GM23338 (cell line): ENCODE data around the gene LRRTM2. TPM values are rescaled to one million over a fixed set of nuclear protein-coding genes. Genes with fewer than 3 reads are reported as not detected.

Experiments used
- CREB1 ChIP-seq: fragments of 250-450 bp; sonication (Bioruptor Pico); IDR thresholded peaks from 2 replicates; pipeline ENCODE4 v1.5.0; 2020; ENCODE audit warnings: low read depth, mild to moderate bottlenecking, moderate library complexity
- EZH2 ChIP-seq: fragments of 200-600 bp; sonication (generic); IDR thresholded peaks from one replicate; pipeline ENCODE4 v1.8.0; 2017; ENCODE audit warnings: antibody characterized with exemption, mild to moderate bottlenecking, low read depth; ENCODE audit not compliant: unreplicated experiment
- ZNF331 ChIP-seq: fragments of 250-450 bp; sonication (Bioruptor Pico); IDR thresholded peaks from 2 replicates; pipeline ENCODE4 v1.5.0; 2020; ENCODE audit warnings: low read depth, mild to moderate bottlenecking, moderate library complexity
- polyA plus RNA-seq: library from polyadenylated mRNA; unstranded; fragments of >200 nt; fragmentation: Nextera tagmentation; extraction: Ambion mirVana; gene quantifications from 2 replicates; pipeline ENCODE4 v1.2.1, GENCODE V29; 2016
- total RNA-seq: library from RNA; depleted of rRNA; stranded (reverse); fragments of >200 nt; shearing (Covaris generic); gene quantifications from 2 replicates; pipeline ENCODE4 v1.2.3, GENCODE V29; 2014
- TF ChIP-seq, protein P1 (sequence below): fragments of 250-450 bp; sonication (Bioruptor Pico); IDR thresholded peaks from 2 replicates; pipeline ENCODE4 v1.5.0; 2020; ENCODE audit warnings: mild to moderate bottlenecking, moderate library complexity
- TF ChIP-seq, protein P2 (sequence below), 2 experiments: fragments of 200-600 bp in 1 of 2; sonication (generic) in 1 of 2; conservative IDR thresholded peaks; 2 replicates each; pipeline versions ENCODE4 v1.5.1 to v1.6.1; 2016 to 2017; ENCODE audit warnings: antibody characterized with exemption in 2 of 2, low read depth in 2 of 2, mild to moderate bottlenecking in 2 of 2, moderate library complexity in 1 of 2
- TF ChIP-seq, protein P3 (sequence below): IDR thresholded peaks from 2 replicates; pipeline ENCODE4 v1.6.1; 2016; ENCODE audit warnings: antibody characterized with exemption
- TF ChIP-seq, protein P4 (sequence below): IDR thresholded peaks from one replicate; pipeline ENCODE4 v1.6.1; 2018; ENCODE audit warnings: antibody characterized with exemption; ENCODE audit not compliant: unreplicated experiment

Gene LRRTM2
- total and polyA plus RNA-seq, 2 experiments from 2014 or later: 1.5 TPM; not detected in 1

DNA sequence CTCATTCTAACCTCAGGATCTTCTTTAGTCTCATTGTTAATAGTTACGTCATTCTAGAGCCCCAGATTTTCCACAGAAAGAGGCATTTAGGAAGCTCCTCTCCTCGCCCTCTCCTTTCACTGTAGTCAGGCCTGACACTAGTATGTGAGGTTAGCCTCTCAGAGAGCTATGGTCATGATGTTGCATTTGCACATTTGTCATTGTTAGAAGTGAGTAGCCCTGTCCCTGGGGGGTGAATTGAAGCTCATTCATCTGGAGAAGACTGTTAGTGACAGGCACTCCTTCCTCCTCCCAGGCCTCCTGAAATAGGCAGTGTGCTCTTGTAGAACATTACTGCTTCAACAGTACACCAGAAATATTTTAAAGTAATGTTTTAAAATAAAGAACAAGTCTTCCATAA, 26.6 kb upstream of the LRRTM2 start (continued):
- TF ChIP-seq, protein P1, sequence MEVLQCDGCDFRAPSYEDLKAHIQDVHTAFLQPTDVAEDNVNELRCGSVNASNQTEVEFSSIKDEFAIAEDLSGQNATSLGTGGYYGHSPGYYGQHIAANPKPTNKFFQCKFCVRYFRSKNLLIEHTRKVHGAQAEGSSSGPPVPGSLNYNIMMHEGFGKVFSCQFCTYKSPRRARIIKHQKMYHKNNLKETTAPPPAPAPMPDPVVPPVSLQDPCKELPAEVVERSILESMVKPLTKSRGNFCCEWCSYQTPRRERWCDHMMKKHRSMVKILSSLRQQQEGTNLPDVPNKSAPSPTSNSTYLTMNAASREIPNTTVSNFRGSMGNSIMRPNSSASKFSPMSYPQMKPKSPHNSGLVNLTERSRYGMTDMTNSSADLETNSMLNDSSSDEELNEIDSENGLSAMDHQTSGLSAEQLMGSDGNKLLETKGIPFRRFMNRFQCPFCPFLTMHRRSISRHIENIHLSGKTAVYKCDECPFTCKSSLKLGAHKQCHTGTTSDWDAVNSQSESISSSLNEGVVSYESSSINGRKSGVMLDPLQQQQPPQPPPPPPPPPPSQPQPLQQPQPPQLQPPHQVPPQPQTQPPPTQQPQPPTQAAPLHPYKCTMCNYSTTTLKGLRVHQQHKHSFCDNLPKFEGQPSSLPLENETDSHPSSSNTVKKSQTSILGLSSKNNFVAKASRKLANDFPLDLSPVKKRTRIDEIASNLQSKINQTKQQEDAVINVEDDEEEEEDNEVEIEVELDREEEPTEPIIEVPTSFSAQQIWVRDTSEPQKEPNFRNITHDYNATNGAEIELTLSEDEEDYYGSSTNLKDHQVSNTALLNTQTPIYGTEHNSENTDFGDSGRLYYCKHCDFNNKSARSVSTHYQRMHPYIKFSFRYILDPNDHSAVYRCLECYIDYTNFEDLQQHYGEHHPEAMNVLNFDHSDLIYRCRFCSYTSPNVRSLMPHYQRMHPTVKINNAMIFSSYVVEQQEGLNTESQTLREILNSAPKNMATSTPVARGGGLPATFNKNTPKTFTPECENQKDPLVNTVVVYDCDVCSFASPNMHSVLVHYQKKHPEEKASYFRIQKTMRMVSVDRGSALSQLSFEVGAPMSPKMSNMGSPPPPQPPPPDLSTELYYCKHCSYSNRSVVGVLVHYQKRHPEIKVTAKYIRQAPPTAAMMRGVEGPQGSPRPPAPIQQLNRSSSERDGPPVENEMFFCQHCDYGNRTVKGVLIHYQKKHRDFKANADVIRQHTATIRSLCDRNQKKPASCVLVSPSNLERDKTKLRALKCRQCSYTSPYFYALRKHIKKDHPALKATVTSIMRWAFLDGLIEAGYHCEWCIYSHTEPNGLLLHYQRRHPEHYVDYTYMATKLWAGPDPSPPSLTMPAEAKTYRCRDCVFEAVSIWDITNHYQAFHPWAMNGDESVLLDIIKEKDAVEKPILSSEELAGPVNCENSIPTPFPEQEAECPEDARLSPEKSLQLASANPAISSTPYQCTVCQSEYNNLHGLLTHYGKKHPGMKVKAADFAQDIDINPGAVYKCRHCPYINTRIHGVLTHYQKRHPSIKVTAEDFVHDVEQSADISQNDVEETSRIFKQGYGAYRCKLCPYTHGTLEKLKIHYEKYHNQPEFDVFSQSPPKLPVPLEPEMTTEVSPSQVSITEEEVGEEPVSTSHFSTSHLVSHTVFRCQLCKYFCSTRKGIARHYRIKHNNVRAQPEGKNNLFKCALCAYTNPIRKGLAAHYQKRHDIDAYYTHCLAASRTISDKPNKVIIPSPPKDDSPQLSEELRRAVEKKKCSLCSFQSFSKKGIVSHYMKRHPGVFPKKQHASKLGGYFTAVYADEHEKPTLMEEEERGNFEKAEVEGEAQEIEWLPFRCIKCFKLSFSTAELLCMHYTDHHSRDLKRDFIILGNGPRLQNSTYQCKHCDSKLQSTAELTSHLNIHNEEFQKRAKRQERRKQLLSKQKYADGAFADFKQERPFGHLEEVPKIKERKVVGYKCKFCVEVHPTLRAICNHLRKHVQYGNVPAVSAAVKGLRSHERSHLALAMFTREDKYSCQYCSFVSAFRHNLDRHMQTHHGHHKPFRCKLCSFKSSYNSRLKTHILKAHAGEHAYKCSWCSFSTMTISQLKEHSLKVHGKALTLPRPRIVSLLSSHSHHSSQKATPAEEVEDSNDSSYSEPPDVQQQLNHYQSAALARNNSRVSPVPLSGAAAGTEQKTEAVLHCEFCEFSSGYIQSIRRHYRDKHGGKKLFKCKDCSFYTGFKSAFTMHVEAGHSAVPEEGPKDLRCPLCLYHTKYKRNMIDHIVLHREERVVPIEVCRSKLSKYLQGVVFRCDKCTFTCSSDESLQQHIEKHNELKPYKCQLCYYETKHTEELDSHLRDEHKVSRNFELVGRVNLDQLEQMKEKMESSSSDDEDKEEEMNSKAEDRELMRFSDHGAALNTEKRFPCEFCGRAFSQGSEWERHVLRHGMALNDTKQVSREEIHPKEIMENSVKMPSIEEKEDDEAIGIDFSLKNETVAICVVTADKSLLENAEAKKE (CRISPR knock-in tag): no peak
- TF ChIP-seq, protein P2, sequence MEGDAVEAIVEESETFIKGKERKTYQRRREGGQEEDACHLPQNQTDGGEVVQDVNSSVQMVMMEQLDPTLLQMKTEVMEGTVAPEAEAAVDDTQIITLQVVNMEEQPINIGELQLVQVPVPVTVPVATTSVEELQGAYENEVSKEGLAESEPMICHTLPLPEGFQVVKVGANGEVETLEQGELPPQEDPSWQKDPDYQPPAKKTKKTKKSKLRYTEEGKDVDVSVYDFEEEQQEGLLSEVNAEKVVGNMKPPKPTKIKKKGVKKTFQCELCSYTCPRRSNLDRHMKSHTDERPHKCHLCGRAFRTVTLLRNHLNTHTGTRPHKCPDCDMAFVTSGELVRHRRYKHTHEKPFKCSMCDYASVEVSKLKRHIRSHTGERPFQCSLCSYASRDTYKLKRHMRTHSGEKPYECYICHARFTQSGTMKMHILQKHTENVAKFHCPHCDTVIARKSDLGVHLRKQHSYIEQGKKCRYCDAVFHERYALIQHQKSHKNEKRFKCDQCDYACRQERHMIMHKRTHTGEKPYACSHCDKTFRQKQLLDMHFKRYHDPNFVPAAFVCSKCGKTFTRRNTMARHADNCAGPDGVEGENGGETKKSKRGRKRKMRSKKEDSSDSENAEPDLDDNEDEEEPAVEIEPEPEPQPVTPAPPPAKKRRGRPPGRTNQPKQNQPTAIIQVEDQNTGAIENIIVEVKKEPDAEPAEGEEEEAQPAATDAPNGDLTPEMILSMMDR (conservative IDR thresholded peaks at IDR 0.05; ENCODE audit: low read depth in 2 of 2): no peak
- TF ChIP-seq EZH2 (no peak), CREB1 (CRISPR knock-in tag) (no peak), ZNF331 (CRISPR knock-in tag) (no peak)
- TF ChIP-seq, protein P3, sequence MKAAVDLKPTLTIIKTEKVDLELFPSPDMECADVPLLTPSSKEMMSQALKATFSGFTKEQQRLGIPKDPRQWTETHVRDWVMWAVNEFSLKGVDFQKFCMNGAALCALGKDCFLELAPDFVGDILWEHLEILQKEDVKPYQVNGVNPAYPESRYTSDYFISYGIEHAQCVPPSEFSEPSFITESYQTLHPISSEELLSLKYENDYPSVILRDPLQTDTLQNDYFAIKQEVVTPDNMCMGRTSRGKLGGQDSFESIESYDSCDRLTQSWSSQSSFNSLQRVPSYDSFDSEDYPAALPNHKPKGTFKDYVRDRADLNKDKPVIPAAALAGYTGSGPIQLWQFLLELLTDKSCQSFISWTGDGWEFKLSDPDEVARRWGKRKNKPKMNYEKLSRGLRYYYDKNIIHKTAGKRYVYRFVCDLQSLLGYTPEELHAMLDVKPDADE: no peak
- TF ChIP-seq, protein P4, sequence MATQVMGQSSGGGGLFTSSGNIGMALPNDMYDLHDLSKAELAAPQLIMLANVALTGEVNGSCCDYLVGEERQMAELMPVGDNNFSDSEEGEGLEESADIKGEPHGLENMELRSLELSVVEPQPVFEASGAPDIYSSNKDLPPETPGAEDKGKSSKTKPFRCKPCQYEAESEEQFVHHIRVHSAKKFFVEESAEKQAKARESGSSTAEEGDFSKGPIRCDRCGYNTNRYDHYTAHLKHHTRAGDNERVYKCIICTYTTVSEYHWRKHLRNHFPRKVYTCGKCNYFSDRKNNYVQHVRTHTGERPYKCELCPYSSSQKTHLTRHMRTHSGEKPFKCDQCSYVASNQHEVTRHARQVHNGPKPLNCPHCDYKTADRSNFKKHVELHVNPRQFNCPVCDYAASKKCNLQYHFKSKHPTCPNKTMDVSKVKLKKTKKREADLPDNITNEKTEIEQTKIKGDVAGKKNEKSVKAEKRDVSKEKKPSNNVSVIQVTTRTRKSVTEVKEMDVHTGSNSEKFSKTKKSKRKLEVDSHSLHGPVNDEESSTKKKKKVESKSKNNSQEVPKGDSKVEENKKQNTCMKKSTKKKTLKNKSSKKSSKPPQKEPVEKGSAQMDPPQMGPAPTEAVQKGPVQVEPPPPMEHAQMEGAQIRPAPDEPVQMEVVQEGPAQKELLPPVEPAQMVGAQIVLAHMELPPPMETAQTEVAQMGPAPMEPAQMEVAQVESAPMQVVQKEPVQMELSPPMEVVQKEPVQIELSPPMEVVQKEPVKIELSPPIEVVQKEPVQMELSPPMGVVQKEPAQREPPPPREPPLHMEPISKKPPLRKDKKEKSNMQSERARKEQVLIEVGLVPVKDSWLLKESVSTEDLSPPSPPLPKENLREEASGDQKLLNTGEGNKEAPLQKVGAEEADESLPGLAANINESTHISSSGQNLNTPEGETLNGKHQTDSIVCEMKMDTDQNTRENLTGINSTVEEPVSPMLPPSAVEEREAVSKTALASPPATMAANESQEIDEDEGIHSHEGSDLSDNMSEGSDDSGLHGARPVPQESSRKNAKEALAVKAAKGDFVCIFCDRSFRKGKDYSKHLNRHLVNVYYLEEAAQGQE: no peak
